Measurements from ENCODE around the gene SIX3.

SIX3 gene

DNA sequence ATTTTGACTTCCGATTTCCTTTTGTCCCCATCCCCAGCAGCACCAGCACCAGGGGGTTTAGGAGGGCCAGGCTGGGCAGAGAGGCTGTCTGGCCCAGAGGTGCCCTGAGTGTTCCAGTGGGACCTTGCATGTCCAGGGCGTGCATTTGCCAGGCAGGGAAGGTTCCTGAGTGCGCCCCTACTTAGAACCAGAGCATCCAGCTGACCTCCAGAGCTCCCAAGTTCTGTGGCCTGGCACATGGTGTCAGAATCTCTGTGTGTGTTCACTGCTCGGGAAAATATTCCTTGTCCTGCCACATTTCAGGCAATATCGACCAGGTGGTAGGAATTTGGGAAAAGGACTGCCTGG, 5.5 kb downstream of the SIX3 start:
- TF ChIP-seq, protein P1, sequence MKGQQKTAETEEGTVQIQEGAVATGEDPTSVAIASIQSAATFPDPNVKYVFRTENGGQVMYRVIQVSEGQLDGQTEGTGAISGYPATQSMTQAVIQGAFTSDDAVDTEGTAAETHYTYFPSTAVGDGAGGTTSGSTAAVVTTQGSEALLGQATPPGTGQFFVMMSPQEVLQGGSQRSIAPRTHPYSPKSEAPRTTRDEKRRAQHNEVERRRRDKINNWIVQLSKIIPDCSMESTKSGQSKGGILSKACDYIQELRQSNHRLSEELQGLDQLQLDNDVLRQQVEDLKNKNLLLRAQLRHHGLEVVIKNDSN (IDR thresholded peaks at IDR 0.05): no peak
- TF ChIP-seq RAD21 (IDR thresholded peaks at IDR 0.05; ENCODE audit: low read depth) (no peak), YY1 (IDR thresholded peaks at IDR 0.05; ENCODE audit: low read depth) (no peak), TEAD4 (IDR thresholded peaks at IDR 0.05) (no peak), NFIC (IDR thresholded peaks at IDR 0.05) (no peak), EP300 (IDR thresholded peaks at IDR 0.05; ENCODE audit: borderline replicate concordance) (no peak)
- TF ChIP-seq, protein P2, sequence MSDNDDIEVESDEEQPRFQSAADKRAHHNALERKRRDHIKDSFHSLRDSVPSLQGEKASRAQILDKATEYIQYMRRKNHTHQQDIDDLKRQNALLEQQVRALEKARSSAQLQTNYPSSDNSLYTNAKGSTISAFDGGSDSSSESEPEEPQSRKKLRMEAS (IDR thresholded peaks at IDR 0.05): no peak

DNA sequence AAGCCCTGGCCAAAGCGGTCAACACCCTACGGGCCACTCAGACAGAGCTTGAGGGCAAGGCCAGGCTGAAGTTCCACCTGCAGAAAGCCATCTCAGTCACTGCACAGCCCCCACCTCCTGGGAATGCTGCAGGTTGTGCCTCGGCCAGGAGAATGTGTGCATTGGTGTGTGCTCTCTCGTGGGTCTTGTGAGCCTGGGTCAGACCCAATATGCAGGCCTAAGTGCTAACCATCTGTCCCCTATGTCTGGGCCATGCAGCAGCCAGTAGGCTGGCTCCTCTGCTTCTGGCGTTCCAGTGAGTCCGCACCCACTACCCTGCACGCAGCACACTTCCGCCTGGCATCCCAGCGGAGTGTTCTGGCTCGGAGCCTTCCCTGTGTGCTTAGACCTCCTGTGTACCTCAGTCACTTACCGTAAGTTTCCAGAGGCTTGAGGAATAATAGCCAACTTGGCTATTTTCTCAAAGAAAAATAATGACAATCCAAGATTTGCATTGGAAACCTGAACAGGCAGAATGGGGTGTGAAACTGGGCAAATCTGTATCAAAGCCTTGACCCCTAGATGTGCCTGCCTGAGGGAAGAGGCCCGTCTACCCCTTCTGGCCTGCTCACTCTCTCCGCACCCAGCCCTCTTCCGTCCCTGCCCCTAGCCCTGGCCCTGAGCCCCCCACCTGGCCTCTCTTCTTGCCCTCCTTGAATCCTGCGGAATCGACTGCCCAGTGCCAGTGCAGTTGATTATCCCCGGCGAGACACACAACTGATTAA, 7.2 kb downstream of the SIX3 start:
- TF ChIP-seq TAF1 (IDR thresholded peaks at IDR 0.05; ENCODE audit: low read depth): no peak

DNA sequence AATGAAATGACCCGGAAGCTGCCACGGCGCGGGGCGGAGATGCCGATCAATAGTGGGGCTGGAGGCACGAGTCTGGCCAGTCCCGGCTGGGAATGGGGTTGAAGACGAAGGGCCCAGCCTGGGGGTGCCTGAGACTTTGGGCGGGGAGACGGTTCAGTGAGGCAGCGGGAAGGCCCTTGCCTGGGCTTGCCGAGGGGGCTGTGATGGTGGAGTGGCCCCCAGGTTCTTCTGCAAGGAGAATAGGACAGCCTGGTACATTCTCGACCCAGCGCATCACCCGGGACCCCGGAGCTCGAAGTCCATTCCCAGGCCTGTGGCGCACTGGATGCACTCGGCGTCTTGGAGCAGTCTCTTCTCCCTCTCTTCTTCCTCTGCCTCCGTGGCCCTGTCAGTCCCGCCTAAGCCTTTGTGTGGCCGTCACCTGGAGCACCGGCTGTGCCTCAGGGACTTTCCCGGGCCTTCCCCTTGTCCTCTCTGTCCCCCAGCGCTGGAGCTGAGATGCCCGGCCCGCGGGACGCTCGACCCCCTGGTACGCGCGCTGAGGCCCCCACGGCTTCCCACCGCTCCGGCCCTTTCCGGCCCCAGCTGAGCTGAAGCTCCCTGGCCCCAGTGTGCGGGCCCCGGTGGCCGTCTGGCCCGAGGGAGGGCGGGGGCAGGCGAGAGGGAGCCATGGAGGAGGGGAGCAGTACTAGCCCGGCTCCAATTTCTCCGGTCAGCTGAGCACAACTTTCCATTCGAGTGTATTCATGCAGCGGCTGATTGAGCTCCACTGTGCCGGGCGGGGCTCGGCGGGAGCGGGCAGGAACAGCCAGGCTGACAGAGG, 8.0 kb downstream of the SIX3 start:
- TF ChIP-seq CEBPB (IDR thresholded peaks at IDR 0.05) (no peak), YY1 (IDR thresholded peaks at IDR 0.05; ENCODE audit: low read depth) (no peak), RAD21 (IDR thresholded peaks at IDR 0.05; ENCODE audit: low read depth) (no peak), CREB1 (IDR thresholded peaks at IDR 0.05; ENCODE audit: low read depth) (no peak), NFIC (IDR thresholded peaks at IDR 0.05) (no peak), TEAD4 (IDR thresholded peaks at IDR 0.05) (no peak), EGR1 (IDR thresholded peaks at IDR 0.05) (no peak), ZBTB7A (IDR thresholded peaks at IDR 0.05; ENCODE audit: low read depth) (peak; percentile 62; the same call in 1 of the 2 replicates), EP300 (IDR thresholded peaks at IDR 0.05; ENCODE audit: borderline replicate concordance) (no peak), TCF12 (IDR thresholded peaks at IDR 0.05; ENCODE audit: low read depth) (peak; percentile 64; the same call in 1 of the 2 replicates), TAF1 (IDR thresholded peaks at IDR 0.05; ENCODE audit: low read depth) (no peak), FOXM1 (IDR thresholded peaks at IDR 0.05; ENCODE audit: borderline replicate concordance, low read depth) (no peak)
- TF ChIP-seq, protein P1 (IDR thresholded peaks at IDR 0.05): peak; percentile 67
- TF ChIP-seq, protein P2 (IDR thresholded peaks at IDR 0.05): peak; percentile 36; the same call in 1 of the 2 replicates
- TF ChIP-seq, protein P3, sequence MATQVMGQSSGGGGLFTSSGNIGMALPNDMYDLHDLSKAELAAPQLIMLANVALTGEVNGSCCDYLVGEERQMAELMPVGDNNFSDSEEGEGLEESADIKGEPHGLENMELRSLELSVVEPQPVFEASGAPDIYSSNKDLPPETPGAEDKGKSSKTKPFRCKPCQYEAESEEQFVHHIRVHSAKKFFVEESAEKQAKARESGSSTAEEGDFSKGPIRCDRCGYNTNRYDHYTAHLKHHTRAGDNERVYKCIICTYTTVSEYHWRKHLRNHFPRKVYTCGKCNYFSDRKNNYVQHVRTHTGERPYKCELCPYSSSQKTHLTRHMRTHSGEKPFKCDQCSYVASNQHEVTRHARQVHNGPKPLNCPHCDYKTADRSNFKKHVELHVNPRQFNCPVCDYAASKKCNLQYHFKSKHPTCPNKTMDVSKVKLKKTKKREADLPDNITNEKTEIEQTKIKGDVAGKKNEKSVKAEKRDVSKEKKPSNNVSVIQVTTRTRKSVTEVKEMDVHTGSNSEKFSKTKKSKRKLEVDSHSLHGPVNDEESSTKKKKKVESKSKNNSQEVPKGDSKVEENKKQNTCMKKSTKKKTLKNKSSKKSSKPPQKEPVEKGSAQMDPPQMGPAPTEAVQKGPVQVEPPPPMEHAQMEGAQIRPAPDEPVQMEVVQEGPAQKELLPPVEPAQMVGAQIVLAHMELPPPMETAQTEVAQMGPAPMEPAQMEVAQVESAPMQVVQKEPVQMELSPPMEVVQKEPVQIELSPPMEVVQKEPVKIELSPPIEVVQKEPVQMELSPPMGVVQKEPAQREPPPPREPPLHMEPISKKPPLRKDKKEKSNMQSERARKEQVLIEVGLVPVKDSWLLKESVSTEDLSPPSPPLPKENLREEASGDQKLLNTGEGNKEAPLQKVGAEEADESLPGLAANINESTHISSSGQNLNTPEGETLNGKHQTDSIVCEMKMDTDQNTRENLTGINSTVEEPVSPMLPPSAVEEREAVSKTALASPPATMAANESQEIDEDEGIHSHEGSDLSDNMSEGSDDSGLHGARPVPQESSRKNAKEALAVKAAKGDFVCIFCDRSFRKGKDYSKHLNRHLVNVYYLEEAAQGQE (IDR thresholded peaks at IDR 0.05; ENCODE audit: low read depth): no peak

DNA sequence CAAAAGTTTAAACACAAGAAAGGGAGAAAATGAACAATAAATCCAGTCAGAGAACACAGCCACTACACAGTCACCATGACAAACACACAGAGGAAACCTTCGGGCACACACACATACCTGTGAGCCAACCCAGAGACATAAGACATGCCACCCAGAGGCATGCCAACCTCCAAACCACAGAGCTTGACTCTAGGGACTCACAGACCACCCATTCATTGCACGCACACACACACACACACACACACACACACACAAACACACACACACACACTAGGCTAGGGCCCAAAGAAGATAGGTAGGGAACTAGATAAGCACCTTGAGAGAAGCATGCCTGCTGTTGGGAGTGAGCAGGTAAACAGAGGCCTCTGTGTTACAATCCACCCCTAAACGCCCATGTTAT, 9.1 kb downstream of the SIX3 start:
- TF ChIP-seq YY1 (IDR thresholded peaks at IDR 0.05; ENCODE audit: low read depth) (no peak), NFIC (IDR thresholded peaks at IDR 0.05) (no peak), RAD21 (IDR thresholded peaks at IDR 0.05; ENCODE audit: low read depth) (no peak), ZBTB7A (IDR thresholded peaks at IDR 0.05; ENCODE audit: low read depth) (no peak), TEAD4 (IDR thresholded peaks at IDR 0.05) (no peak), TAF1 (IDR thresholded peaks at IDR 0.05; ENCODE audit: low read depth) (no peak), EP300 (IDR thresholded peaks at IDR 0.05; ENCODE audit: borderline replicate concordance) (no peak), CEBPB (IDR thresholded peaks at IDR 0.05) (no peak), FOXM1 (IDR thresholded peaks at IDR 0.05; ENCODE audit: borderline replicate concordance, low read depth) (no peak), EGR1 (IDR thresholded peaks at IDR 0.05) (no peak), CREB1 (IDR thresholded peaks at IDR 0.05; ENCODE audit: low read depth) (no peak), TCF12 (IDR thresholded peaks at IDR 0.05; ENCODE audit: low read depth) (no peak)
- TF ChIP-seq, protein P1 (IDR thresholded peaks at IDR 0.05): no peak
- TF ChIP-seq, protein P3 (IDR thresholded peaks at IDR 0.05; ENCODE audit: low read depth): no peak
- TF ChIP-seq, protein P2 (IDR thresholded peaks at IDR 0.05): no peak

DNA sequence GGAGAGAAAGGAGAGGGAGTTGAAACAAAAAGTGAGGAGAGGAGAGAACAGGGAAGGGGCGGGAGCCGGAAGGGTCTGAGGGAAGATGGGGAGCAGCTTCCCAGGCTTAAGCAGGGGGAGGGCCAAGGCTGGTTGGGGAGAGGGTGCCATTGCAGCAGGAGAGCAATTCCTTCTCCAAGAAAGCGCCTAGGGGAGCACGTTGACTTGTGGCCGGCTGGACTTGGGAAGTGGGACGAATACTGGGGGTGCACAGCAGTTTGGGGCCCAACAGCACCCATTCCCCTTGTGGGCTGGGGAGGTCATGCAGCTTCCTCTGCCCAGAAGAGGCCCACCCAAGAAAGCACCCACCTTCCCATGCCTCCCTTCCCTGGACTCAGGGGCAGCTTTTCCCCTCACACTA, 9.6 kb downstream of the SIX3 start:
- TF ChIP-seq NFIC (IDR thresholded peaks at IDR 0.05) (no peak), RAD21 (IDR thresholded peaks at IDR 0.05; ENCODE audit: low read depth) (no peak), FOXM1 (IDR thresholded peaks at IDR 0.05; ENCODE audit: borderline replicate concordance, low read depth) (no peak), TCF12 (IDR thresholded peaks at IDR 0.05; ENCODE audit: low read depth) (no peak), TAF1 (IDR thresholded peaks at IDR 0.05; ENCODE audit: low read depth) (no peak), EP300 (IDR thresholded peaks at IDR 0.05; ENCODE audit: borderline replicate concordance) (no peak), CREB1 (IDR thresholded peaks at IDR 0.05; ENCODE audit: low read depth) (no peak), TEAD4 (IDR thresholded peaks at IDR 0.05) (no peak), EGR1 (IDR thresholded peaks at IDR 0.05) (no peak), YY1 (IDR thresholded peaks at IDR 0.05; ENCODE audit: low read depth) (no peak), ZBTB7A (IDR thresholded peaks at IDR 0.05; ENCODE audit: low read depth) (no peak), CEBPB (IDR thresholded peaks at IDR 0.05) (no peak)
- TF ChIP-seq, protein P3 (IDR thresholded peaks at IDR 0.05; ENCODE audit: low read depth): no peak
- TF ChIP-seq, protein P1 (IDR thresholded peaks at IDR 0.05): no peak
- TF ChIP-seq, protein P2 (IDR thresholded peaks at IDR 0.05): no peak
